ENCODE results near the gene SLC22A12.

Gene SLC22A12

DNA sequence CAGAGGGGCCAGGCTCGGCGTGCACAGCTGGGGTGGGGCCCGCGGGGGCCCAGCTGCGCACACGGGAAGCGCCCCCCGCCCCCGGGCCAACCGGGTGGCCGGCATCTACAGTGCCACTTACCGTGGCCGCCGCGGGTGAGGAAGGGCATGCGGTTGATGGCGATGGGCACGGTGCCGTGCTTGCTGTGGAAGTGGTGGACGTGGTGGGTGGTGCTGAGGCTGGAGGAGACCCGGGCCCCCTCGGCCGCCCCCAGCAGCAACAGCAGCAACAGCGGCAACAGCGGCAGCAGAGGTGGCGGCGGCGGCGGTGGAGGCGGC is 51.4 kb downstream of the SLC22A12 start:
- H3K4me3 ChIP-seq (ENCODE audit: low read depth, low read length), result no peak overlapping the region
- TF ChIP-seq, protein P1, sequence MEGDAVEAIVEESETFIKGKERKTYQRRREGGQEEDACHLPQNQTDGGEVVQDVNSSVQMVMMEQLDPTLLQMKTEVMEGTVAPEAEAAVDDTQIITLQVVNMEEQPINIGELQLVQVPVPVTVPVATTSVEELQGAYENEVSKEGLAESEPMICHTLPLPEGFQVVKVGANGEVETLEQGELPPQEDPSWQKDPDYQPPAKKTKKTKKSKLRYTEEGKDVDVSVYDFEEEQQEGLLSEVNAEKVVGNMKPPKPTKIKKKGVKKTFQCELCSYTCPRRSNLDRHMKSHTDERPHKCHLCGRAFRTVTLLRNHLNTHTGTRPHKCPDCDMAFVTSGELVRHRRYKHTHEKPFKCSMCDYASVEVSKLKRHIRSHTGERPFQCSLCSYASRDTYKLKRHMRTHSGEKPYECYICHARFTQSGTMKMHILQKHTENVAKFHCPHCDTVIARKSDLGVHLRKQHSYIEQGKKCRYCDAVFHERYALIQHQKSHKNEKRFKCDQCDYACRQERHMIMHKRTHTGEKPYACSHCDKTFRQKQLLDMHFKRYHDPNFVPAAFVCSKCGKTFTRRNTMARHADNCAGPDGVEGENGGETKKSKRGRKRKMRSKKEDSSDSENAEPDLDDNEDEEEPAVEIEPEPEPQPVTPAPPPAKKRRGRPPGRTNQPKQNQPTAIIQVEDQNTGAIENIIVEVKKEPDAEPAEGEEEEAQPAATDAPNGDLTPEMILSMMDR (IDR thresholded peaks at IDR 0.05; ENCODE audit: low read depth, low read length, missing control alignments), result no peak
- DNase-seq (ENCODE audit: low read depth), result no peak

DNA sequence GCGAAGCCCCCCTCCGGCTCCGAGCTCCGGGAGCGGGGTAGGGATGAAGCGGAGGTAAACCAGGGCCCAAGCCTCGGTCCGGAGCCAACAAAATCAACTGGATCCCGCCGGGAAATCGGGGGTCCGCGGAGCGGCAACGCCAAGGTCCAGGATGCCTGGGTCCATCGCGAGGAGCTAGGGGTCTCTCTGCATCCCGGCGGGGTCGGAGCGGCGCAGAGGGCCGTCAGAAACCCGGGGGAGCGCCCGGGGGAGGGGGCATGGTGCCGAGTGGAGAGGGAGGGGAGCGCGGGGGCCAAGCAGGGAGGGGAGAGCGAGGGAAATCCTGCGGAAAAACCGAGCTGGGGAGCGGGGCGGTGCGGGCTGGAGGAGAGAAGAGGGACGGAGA is 51.8 kb downstream of the SLC22A12 start:
- TF ChIP-seq, protein P1 (IDR thresholded peaks at IDR 0.05; ENCODE audit: low read depth, low read length, missing control alignments), result no peak
- DNase-seq (ENCODE audit: low read depth), result no peak
- H3K4me3 ChIP-seq (ENCODE audit: low read depth, low read length), result no peak overlapping the region

DNA sequence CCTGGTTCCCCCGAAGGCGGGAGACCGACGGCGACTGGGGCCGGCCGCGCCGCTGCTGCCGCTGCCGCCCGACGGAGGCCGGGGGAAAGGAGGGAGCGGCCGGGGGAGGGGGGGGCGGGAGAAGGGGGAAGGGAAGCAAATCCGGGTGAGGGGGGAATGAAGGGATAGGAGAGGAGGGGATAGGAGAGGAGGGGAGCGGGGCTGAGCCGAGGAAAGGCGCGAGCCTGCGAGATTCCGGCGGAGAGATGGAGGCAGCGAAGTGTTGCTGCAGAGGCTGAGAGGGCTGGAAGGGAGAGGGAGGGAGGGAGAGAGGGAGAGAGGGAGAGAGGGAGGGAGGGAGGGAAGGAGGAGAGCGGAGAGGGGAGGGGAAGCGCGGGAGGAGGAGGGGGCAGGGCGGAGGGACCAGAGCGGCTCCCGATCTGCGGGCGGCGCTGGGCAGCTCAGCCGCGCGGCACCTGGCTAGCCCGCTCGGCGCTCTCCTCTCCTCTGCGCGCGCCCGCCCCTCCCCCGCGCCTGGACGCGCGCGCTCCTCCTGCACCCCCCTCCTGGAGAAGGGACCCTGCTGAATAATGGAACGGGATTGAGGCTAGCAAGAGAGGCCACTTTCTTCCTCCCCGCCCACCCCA is 52.3 kb downstream of the SLC22A12 start:
- H3K4me3 ChIP-seq (ENCODE audit: low read depth, low read length), result no peak overlapping the region
- no peak for DNase-seq (ENCODE audit: low read depth)
- TF ChIP-seq, protein P1 (IDR thresholded peaks at IDR 0.05; ENCODE audit: low read depth, low read length, missing control alignments), result no peak

DNA sequence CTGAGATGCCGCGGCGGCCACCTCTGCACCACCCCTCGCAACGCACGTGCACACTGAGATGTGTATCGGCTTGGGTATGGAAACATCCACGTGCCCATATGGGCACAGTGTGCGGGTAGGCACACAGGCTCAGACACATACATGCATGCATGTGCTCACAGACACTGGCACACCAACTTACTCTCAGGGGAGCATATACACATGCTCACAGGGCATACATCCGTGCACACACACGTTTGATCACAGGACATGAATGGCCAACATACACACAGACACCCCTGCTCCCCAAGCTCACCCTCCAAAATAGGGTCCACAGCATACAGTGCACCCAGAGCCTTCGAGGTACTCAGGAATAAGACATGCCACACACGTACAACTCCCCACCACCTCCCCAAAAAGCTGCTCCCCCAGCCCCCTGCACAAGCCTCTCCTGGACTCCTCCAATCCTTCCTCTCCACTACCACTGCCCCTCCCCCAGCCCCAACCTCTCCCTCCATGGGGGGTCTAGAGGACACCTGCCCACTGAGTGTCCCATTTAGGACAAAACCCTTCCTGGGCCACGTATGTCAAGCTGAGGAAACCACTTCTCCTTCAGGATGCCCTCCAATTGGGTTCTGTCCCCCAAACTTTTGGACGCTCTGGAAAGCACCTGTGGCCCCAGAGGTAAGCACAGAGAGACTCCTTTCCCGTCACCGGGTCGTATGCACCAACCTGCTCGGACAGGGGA is 53.1 kb downstream of the SLC22A12 start:
- no peak overlapping the region for H3K4me3 ChIP-seq (ENCODE audit: low read depth, low read length)
- TF ChIP-seq, protein P1 (IDR thresholded peaks at IDR 0.05; ENCODE audit: low read depth, low read length, missing control alignments), result no peak
- DNase-seq (ENCODE audit: low read depth), result no peak

DNA sequence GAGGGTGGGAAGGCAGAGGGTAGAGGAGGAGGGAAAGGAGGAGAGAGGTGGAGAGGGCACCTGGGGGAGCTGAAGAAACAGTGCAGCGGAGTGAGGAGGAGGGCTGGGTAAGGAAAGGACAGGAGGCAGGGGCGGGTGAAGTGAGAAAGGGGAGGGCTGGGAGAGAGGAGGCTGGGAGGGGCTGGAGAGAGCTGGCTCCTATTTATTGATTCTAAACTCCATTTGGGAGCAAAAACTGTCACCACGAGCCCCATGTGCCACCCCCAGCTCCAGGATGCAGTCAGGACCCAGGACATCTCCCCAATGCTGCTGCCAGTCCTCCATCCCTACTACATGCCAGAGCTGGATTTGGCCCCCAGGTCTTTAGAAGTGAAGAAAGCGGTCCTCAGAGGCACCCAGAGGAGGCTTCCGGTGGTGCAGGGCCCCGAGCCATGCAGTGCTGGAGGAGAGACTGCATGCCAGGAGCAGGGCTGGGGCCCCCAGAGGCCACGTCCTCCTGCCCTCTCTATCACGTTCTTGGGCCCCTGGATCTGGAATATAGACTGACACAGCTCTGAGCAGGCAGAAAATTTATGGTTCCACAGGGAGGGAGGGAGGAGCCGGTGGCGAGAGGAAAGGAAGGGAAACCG is 53.7 kb downstream of the SLC22A12 start:
- no peak for DNase-seq (ENCODE audit: low read depth)
- H3K4me3 ChIP-seq (ENCODE audit: low read depth, low read length), result no peak overlapping the region

DNA sequence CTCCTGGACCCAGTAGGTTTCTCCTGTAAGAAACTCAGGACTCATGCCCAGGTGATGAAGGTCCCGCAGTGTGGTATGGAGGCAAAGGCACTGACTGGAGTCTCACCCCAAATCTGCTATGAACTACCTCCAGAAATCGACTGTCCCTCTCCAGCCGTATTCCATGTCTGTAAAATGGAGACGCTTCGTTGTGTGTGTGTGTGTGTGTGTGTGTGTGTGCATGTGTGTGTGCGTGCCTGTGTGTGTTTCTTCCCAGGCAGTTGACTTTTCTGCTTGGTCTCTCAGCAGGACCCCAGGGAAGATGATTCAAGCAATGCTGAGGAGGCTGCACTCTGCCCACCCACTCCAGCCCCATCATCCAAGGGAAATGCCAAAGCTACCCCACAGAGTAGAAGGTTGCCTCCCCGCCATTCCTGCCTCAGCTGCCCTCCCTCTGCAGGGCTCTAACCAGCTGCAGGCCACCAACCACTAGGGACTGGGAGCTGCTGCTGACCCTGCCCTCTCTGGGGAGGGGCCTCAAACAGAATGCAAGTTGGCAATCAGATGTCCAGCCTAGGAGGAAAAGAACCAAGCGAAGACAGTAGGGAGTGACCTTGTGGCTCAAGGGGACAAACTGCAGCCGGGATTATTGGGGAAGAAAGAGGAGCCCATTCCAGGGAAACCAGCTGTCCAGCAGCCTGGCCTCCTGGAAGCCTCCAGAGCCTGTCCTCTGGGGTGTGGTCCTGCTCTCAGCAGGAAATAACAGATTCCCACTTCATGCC is 56.2 kb downstream of the SLC22A12 start:
- TF ChIP-seq, protein P1 (IDR thresholded peaks at IDR 0.05; ENCODE audit: low read depth, low read length, missing control alignments), result no peak
- no peak overlapping the region for H3K4me3 ChIP-seq (ENCODE audit: low read depth, low read length)
- DNase-seq (ENCODE audit: low read depth), result no peak

More for the DNA sequence above, 53.7 kb downstream of the SLC22A12 start:
- TF ChIP-seq, protein P1 (IDR thresholded peaks at IDR 0.05; ENCODE audit: low read depth, low read length, missing control alignments), result peak; percentile 13

All from GM12864 (cell line).